ENCODE measurements around the gene ZNF609. TPM values are rescaled to one million over a fixed set of nuclear protein-coding genes. Genes with fewer than 3 reads are reported as not detected.

The ZNF609 gene
- total and polyA plus RNA-seq, 9 donors: 12.1 to 20.8 (median 16.9) TPM

DNA sequence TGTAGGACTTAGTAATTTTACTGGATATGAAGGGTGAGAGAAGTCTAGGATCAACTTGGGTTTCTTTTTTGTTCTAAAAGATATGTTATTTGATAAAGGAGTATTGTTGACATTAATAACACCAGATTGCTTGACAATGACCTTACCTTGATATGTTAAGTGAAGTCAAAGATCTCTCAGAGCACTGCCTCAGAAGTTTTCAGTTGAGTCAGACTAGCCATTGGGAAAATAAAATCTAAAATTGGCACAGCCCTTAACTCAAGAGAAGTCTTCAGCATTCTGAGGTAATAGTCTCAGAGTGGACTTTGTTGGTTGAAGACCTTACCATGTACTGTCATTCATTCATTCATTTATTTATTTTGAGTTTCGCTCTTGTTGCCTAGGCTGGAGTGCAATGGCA lies 22.4 kb upstream of the ZNF609 start:
- Histone ChIP-seq H3K27ac (ENCODE audit: low read length) (no peak overlapping the region), H3K27me3 (ENCODE audit: control insufficient read depth, insufficient read depth, low read length) (no peaks in the 10 kb centered on the region), H3K4me3 (ENCODE audit: low read length) (no peak overlapping the region), H3K9me3 (replicated peaks; ENCODE audit: control insufficient read depth, low read depth, low read length) (no peaks in the 10 kb centered on the region), H3K36me3 (ENCODE audit: control insufficient read depth, insufficient read depth, low read length) (peaks cover 10% of the 10 kb centered on the region), H3K4me1 (ENCODE audit: control insufficient read depth, insufficient read depth, low read length) (no peaks in the 10 kb centered on the region)
- DNase-seq: no peak
- WGBS (ENCODE audit: insufficient coverage): no CpG with 5 or more reads among the region's 1 CpG

GRCh38 chr15:64438653-64439447 lies 21.5 kb upstream of the ZNF609 start:
- no CpG with 5 or more reads among the region's 6 CpGs for WGBS (ENCODE audit: insufficient coverage)
- no peak overlapping the region for H3K27ac ChIP-seq (ENCODE audit: low read length)
- no peaks in the 10 kb centered on the region for H3K27me3 ChIP-seq (ENCODE audit: control insufficient read depth, insufficient read depth, low read length)
- H3K4me1 ChIP-seq (ENCODE audit: control insufficient read depth, insufficient read depth, low read length): no peaks in the 10 kb centered on the region
- H3K36me3 ChIP-seq (ENCODE audit: control insufficient read depth, insufficient read depth, low read length): peaks cover 10% of the 10 kb centered on the region
- H3K4me3 ChIP-seq (ENCODE audit: low read length): no peak overlapping the region
- no peak for DNase-seq
- H3K9me3 ChIP-seq (replicated peaks; ENCODE audit: control insufficient read depth, low read depth, low read length): no peaks in the 10 kb centered on the region

GRCh38 chr15:64441852-64442251 lies 18.5 kb upstream of the ZNF609 start:
- Histone ChIP-seq H3K36me3 (ENCODE audit: control insufficient read depth, insufficient read depth, low read length) (peaks cover 7% of the 10 kb centered on the region), H3K27me3 (ENCODE audit: control insufficient read depth, insufficient read depth, low read length) (no peaks in the 10 kb centered on the region), H3K9me3 (replicated peaks; ENCODE audit: control insufficient read depth, low read depth, low read length) (no peaks in the 10 kb centered on the region), H3K27ac (ENCODE audit: low read length) (no peak overlapping the region), H3K4me1 (ENCODE audit: control insufficient read depth, insufficient read depth, low read length) (no peaks in the 10 kb centered on the region), H3K4me3 (ENCODE audit: low read length) (no peak overlapping the region)
- no peak for DNase-seq
- 98% methylated on average over 3 of the region's 3 CpGs for WGBS (ENCODE audit: insufficient coverage)

DNA sequence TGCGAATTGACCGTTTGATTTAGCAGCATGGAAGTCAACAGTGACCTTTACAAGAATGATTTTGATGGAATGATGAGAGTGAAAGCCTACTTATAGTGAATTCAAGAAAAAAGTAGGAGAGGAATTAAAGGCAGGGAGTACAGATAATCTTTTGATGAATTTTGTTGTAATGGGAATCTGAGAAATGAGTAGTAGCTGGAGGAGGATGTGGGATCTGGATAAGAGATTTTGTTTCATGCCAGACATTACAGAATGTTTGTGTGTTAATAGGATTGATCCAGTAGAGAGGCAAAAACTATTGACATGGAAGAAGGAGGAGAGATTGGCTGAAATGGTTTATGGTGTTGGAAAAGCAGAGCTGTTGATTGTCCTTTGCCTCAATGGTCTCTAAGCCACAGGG lies 17.4 kb upstream of the ZNF609 start:
- Histone ChIP-seq H3K4me3 (ENCODE audit: low read length) (no peak overlapping the region), H3K36me3 (ENCODE audit: control insufficient read depth, insufficient read depth, low read length) (peaks cover 11% of the 10 kb centered on the region), H3K9me3 (replicated peaks; ENCODE audit: control insufficient read depth, low read depth, low read length) (no peaks in the 10 kb centered on the region), H3K27ac (ENCODE audit: low read length) (no peak overlapping the region), H3K4me1 (ENCODE audit: control insufficient read depth, insufficient read depth, low read length) (no peaks in the 10 kb centered on the region), H3K27me3 (ENCODE audit: control insufficient read depth, insufficient read depth, low read length) (no peaks in the 10 kb centered on the region)
- no peak for DNase-seq
- 92% methylated on average over 2 of the region's 2 CpGs for WGBS (ENCODE audit: insufficient coverage)

GRCh38 chr15:64443747-64444621 lies 16.4 kb upstream of the ZNF609 start:
- peaks cover 17% of the 10 kb centered on the region for H3K36me3 ChIP-seq (ENCODE audit: control insufficient read depth, insufficient read depth, low read length)
- no peak overlapping the region for H3K4me3 ChIP-seq (ENCODE audit: low read length)
- H3K27me3 ChIP-seq (ENCODE audit: control insufficient read depth, insufficient read depth, low read length): no peaks in the 10 kb centered on the region
- peak; percentile 48 for DNase-seq
- no peak overlapping the region for H3K27ac ChIP-seq (ENCODE audit: low read length)
- 100% methylated on average over 1 of the region's 3 CpGs for WGBS (ENCODE audit: insufficient coverage)
- no peaks in the 10 kb centered on the region for H3K4me1 ChIP-seq (ENCODE audit: control insufficient read depth, insufficient read depth, low read length)
- H3K9me3 ChIP-seq (replicated peaks; ENCODE audit: control insufficient read depth, low read depth, low read length): no peaks in the 10 kb centered on the region

- Histone ChIP-seq H3K4me3 (ENCODE audit: low read length) (no peak overlapping the region), H3K27me3 (ENCODE audit: control insufficient read depth, insufficient read depth, low read length) (no peaks in the 10 kb centered on the region), H3K9me3 (replicated peaks; ENCODE audit: control insufficient read depth, low read depth, low read length) (no peaks in the 10 kb centered on the region), H3K27ac (ENCODE audit: low read length) (no peak overlapping the region), H3K36me3 (ENCODE audit: control insufficient read depth, insufficient read depth, low read length) (peaks cover 19% of the 10 kb centered on the region), H3K4me1 (ENCODE audit: control insufficient read depth, insufficient read depth, low read length) (no peaks in the 10 kb centered on the region)
- DNase-seq: no peak
These were observed 15.5 kb upstream of the ZNF609 start for GRCh38 chr15:64444836-64445235.

GRCh38 chr15:64447536-64448315 lies 12.7 kb upstream of the ZNF609 start:
- Histone ChIP-seq H3K4me1 (ENCODE audit: control insufficient read depth, insufficient read depth, low read length) (no peaks in the 10 kb centered on the region), H3K9me3 (replicated peaks; ENCODE audit: control insufficient read depth, low read depth, low read length) (no peaks in the 10 kb centered on the region), H3K36me3 (ENCODE audit: control insufficient read depth, insufficient read depth, low read length) (peaks cover 26% of the 10 kb centered on the region), H3K27me3 (ENCODE audit: control insufficient read depth, insufficient read depth, low read length) (no peaks in the 10 kb centered on the region), H3K27ac (ENCODE audit: low read length) (no peak overlapping the region), H3K4me3 (ENCODE audit: low read length) (no peak overlapping the region)
- 100% methylated on average over 1 of the region's 6 CpGs for whole genome bisulfite sequencing (ENCODE audit: insufficient coverage)
- DNase-seq: no peak

DNA sequence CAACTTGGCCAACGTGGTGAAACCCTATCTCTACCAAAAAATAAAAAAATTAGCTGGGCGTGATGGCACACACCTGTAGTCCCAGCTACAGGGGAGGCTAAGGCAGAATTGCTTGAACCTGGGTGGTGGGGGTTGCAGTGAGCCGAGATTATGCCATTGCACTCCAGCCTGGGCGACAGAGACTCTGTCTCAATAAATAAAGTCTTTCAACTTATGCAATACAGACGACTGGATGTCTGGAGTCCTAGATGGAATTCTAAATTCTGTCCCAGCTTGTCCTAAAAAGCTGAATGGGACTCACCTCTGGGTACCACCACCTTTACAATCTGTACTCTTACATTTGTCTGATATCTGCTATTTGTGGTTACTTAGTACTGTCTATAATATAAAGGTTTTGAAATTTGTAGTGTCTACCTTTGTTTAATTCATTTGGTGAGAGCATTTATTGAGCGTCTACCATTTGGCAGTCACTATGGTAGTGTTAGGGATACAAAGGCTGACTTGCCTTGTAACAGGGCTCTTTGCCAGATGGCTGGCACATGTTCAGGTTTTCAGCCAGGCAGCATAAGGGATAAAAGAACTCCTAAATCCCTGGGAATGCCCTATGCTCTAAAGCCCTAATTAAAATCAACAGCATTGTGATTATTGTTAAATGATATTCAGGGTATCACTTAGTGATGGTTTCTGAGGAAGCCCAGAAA lies 7.2 kb upstream of the ZNF609 start:
- no peaks in the 10 kb centered on the region for H3K4me1 ChIP-seq (ENCODE audit: control insufficient read depth, insufficient read depth, low read length)
- no peaks in the 10 kb centered on the region for H3K27me3 ChIP-seq (ENCODE audit: control insufficient read depth, insufficient read depth, low read length)
- DNase-seq: peak; percentile 36
- H3K9me3 ChIP-seq (replicated peaks; ENCODE audit: control insufficient read depth, low read depth, low read length): no peaks in the 10 kb centered on the region
- no peak overlapping the region for H3K4me3 ChIP-seq (ENCODE audit: low read length)
- H3K36me3 ChIP-seq (ENCODE audit: control insufficient read depth, insufficient read depth, low read length): peaks cover 28% of the 10 kb centered on the region
- 64% methylated on average over 1 of the region's 6 CpGs for WGBS (ENCODE audit: insufficient coverage)
- no peak overlapping the region for H3K27ac ChIP-seq (ENCODE audit: low read length)

GRCh38 chr15:64453689-64454037 lies 6.7 kb upstream of the ZNF609 start:
- H3K27me3 ChIP-seq (ENCODE audit: control insufficient read depth, insufficient read depth, low read length): no peaks in the 10 kb centered on the region
- 100% methylated on average over 1 of the region's 1 CpG for WGBS (ENCODE audit: insufficient coverage)
- H3K4me3 ChIP-seq (ENCODE audit: low read length): no peak overlapping the region
- H3K9me3 ChIP-seq (replicated peaks; ENCODE audit: control insufficient read depth, low read depth, low read length): no peaks in the 10 kb centered on the region
- H3K36me3 ChIP-seq (ENCODE audit: control insufficient read depth, insufficient read depth, low read length): peaks cover 25% of the 10 kb centered on the region
- no peaks in the 10 kb centered on the region for H3K4me1 ChIP-seq (ENCODE audit: control insufficient read depth, insufficient read depth, low read length)
- no peak for DNase-seq
- no peak overlapping the region for H3K27ac ChIP-seq (ENCODE audit: low read length)
